DOHH2 (cell line): ENCODE measurements around the gene STK17A.

Source experiments
- CTCF ChIP-seq: fragments of 200-600 bp; sonication (generic); IDR thresholded peaks from one replicate; pipeline ENCODE4 v1.5.1; 2014; ENCODE audit warnings: antibody characterized with exemption, mild to moderate bottlenecking, low read depth, low read length; ENCODE audit not compliant: poor library complexity, severe bottlenecking
- EZH2phosphoT487 ChIP-seq: fragments of 200-600 bp; sonication (generic); IDR thresholded peaks from 2 replicates; pipeline ENCODE4 v1.6.1; 2017; ENCODE audit warnings: borderline replicate concordance, mild to moderate bottlenecking, antibody characterized with exemption, low read length, moderate library complexity, mixed read lengths

GRCh38 chr7:43570688-43571365 lies 12.1 kb upstream of the STK17A start:
- TF ChIP-seq CTCF: no peak
- no peak for TF ChIP-seq EZH2phosphoT487
